ENCODE measurements around the gene MCC. TPM values are rescaled to one million over a fixed set of nuclear protein-coding genes. Genes with fewer than 3 reads are reported as not detected.

MCC gene
- total RNA-seq, 2 experiments from 2014 or later, result 0.25 TPM; not detected in 1

DNA sequence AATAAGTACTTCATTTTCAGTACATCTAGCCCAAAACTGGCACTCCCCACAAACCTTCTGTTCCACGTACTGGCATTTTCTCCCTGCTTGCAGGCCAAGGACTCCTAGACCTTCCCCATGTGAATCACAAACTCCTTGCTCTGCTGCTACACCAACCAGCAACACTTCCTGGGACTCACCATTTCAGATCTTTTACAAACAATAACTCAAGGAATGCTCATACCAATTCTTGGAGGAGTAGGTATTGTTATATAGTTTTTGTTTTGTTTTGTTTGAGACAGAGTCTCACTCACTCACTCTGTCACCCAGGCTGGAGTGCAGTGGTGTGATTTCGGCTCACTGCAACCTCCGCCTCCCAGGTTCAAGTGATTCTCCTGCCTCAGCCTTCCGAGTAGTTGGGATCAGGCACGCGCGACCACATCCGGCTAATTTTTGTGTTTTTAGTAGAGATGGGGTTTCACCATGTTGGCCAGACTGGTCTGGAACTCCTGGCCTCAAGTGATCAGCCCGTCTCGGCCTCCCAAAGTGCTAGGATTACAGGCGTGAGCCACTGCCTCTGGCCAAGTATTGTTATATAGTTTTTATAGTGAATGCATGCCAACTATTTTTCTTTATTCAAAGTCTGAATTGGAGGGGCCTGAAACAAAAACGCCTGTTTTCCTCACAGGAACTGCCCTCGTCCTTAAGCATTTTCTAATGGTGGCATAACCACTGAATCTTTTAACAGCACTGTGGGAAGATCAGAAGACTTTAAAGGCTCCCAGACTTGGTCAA is 264.2 kb downstream of the MCC start:
- Histone ChIP-seq H3K4me2 (ENCODE audit: low read length) (no peak overlapping the region), H3K4me1 (ENCODE audit: insufficient read depth, low read length, poor library complexity, severe bottlenecking) (no peaks in the 10 kb centered on the region), H3K36me3 (ENCODE audit: insufficient read depth, low read length) (no peaks in the 10 kb centered on the region), H2AFZ (ENCODE audit: low read length) (no peak overlapping the region), H3K9me3 (ENCODE audit: low read length) (no peaks in the 10 kb centered on the region), H3K4me3 (ENCODE audit: low read depth, low read length, poor library complexity, severe bottlenecking) (no peak overlapping the region), H3K9me2 (ENCODE audit: insufficient read depth, low read length) (no peaks in the 10 kb centered on the region), H4K20me1 (ENCODE audit: insufficient read depth, low read length) (no peaks in the 10 kb centered on the region), H3K79me2 (ENCODE audit: insufficient read depth, low read depth, low read length) (no peaks in the 10 kb centered on the region), H3K27ac (ENCODE audit: low read depth, low read length, poor library complexity, severe bottlenecking) (no peak overlapping the region)
- intact Hi-C loops (cut with micrococcal nuclease; ENCODE audit: unreplicated experiment), result no loop called here
- ChIA-PET CTCF (ENCODE audit: unreplicated experiment) (no interaction called here), POLR2A (no interaction called here)
- TF ChIP-seq EZH2phosphoT487 (IDR thresholded peaks at IDR 0.05; ENCODE audit: borderline replicate concordance, low read depth, low read length) (no peak), CTCF (conservative IDR thresholded peaks at IDR 0.05; ENCODE audit: low read length) (no peak)
- DNase-seq (ENCODE audit: low spot score), result no peak
- BruUV-seq (replicated peaks), result no TSS peak

DNA sequence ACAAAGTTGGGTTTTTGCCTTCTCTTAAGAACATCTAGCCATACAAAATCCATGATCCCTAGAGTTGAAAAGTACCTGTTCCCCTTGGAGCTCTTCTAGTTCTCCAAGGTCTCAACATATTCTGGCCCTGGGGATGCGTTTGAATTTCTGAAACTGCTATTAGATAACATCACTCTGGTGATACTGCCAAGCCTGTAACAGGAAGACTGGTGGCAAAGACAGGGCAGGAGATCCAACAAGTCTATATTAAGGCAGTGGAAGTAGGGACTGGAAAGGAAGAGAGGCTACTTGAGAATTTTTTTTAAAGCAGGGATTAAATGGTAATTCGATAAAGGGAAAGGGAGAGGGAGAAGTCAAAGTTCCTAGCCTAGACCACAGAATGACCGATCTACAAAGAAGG is 264.9 kb downstream of the MCC start:
- intact Hi-C loops (cut with micrococcal nuclease; ENCODE audit: unreplicated experiment), result no loop called here
- no peak overlapping the region for H3K4me2 ChIP-seq (ENCODE audit: low read length)
- BruUV-seq (replicated peaks), result no TSS peak
- H3K36me3 ChIP-seq (ENCODE audit: insufficient read depth, low read length), result no peaks in the 10 kb centered on the region
- no peaks in the 10 kb centered on the region for H3K79me2 ChIP-seq (ENCODE audit: insufficient read depth, low read depth, low read length)
- H3K9me3 ChIP-seq (ENCODE audit: low read length), result no peaks in the 10 kb centered on the region
- H3K9me2 ChIP-seq (ENCODE audit: insufficient read depth, low read length), result no peaks in the 10 kb centered on the region
- no peak overlapping the region for H3K27ac ChIP-seq (ENCODE audit: low read depth, low read length, poor library complexity, severe bottlenecking)
- CTCF ChIA-PET (ENCODE audit: unreplicated experiment), result no interaction called here
- DNase-seq (ENCODE audit: low spot score), result no peak
- no peak overlapping the region for H3K4me3 ChIP-seq (ENCODE audit: low read depth, low read length, poor library complexity, severe bottlenecking)
- POLR2A ChIA-PET, result no interaction called here
- H2AFZ ChIP-seq (ENCODE audit: low read length), result no peak overlapping the region
- TF ChIP-seq EZH2phosphoT487 (IDR thresholded peaks at IDR 0.05; ENCODE audit: borderline replicate concordance, low read depth, low read length) (no peak), CTCF (conservative IDR thresholded peaks at IDR 0.05; ENCODE audit: low read length) (no peak)
- no peaks in the 10 kb centered on the region for H3K4me1 ChIP-seq (ENCODE audit: insufficient read depth, low read length, poor library complexity, severe bottlenecking)
- no peaks in the 10 kb centered on the region for H4K20me1 ChIP-seq (ENCODE audit: insufficient read depth, low read length)
